Activated CD4-positive, alpha-beta T cell treated with anti-CD3 and anti-CD28 coated beads for 24 hours (primary cell): ENCODE results near the gene LGALS3BP.
A peak's percentile ranks its signal among the peaks of the same experiment; 100 is the strongest.

Source experiments
- DNase-seq, 2 donors: peaks; one replicate each; pipeline ENCODE4 v3.0.0-alpha.2; 2020; ENCODE audit warnings: low read depth in 2 of 2

LGALS3BP gene

GRCh38 chr17:78981010-78981888 is 1.5 kb upstream of the LGALS3BP start:
- DNase-seq, result no peak

GRCh38 chr17:78980624-78980972 is 875 bp upstream of the LGALS3BP start:
- DNase-seq, result no peak

- DNase-seq, result no peak
These were observed 1.4 kb downstream of the LGALS3BP start for GRCh38 chr17:78977997-78978973.

- DNase-seq, result no peak
These were observed 2.1 kb downstream of the LGALS3BP start for GRCh38 chr17:78977681-78977943.

- DNase-seq, result no peak
These were observed 2.6 kb downstream of the LGALS3BP start for GRCh38 chr17:78976907-78977680.

GRCh38 chr17:78974635-78975591 is 4.8 kb downstream of the LGALS3BP start:
- DNase-seq, result no peak

GRCh38 chr17:78973792-78974520 is 5.8 kb downstream of the LGALS3BP start:
- DNase-seq, result no peak

- no peak for DNase-seq
These were observed 6.5 kb downstream of the LGALS3BP start for GRCh38 chr17:78973196-78973595.

GRCh38 chr17:78972507-78973105 is 7.1 kb downstream of the LGALS3BP start:
- DNase-seq, result no peak

- no peak for DNase-seq
These were observed 7.8 kb downstream of the LGALS3BP start for GRCh38 chr17:78971756-78972506.

GRCh38 chr17:78970834-78971755 is 8.6 kb downstream of the LGALS3BP start:
- DNase-seq, result peak; percentile 73 to 80

GRCh38 chr17:78969865-78970264 is 9.9 kb downstream of the LGALS3BP start:
- DNase-seq, result no peak

GRCh38 chr17:78967782-78968362 is 11.9 kb downstream of the LGALS3BP start:
- DNase-seq, result no peak

GRCh38 chr17:78966910-78967600 is 12.7 kb downstream of the LGALS3BP start:
- DNase-seq, result no peak

GRCh38 chr17:78966123-78966813 is 13.5 kb downstream of the LGALS3BP start:
- DNase-seq, result no peak

GRCh38 chr17:78965491-78965924 is 14.2 kb downstream of the LGALS3BP start:
- DNase-seq, result no peak
